ENCODE measurements around the gene GALNT1. TPM values are rescaled to one million over a fixed set of nuclear protein-coding genes. Genes with fewer than 3 reads are reported as not detected.

Gene GALNT1
- total RNA-seq, 1 donor from 2014 or later = 82.7 TPM

- DNase-seq (ENCODE audit: low spot score in 2 of 2) (peak in 1 of 2 donors; percentile 35), FAIRE-seq (no peak)
These were observed 530 bp downstream of the GALNT1 start for GRCh38 chr18:35581898-35582641.

- FAIRE-seq = no peak
These were observed 1.5 kb downstream of the GALNT1 start for GRCh38 chr18:35582899-35583558.

GRCh38 chr18:35584735-35585134, 3.2 kb downstream of the GALNT1 start:
- FAIRE-seq = no peak
- DNase-seq (ENCODE audit: low spot score in 2 of 2) = no peak

More at GRCh38 chr18:35582899-35583558, 1.5 kb downstream of the GALNT1 start:
- no peak for DNase-seq (ENCODE audit: low spot score in 2 of 2)

GRCh38 chr18:35585608-35586007, 4.1 kb downstream of the GALNT1 start:
- FAIRE-seq = no peak
- DNase-seq (ENCODE audit: low spot score in 2 of 2) = no peak

GRCh38 chr18:35588122-35588521, 6.6 kb downstream of the GALNT1 start:
- DNase-seq (ENCODE audit: low spot score in 2 of 2) (no peak), FAIRE-seq (no peak)

- DNase-seq (ENCODE audit: low spot score in 2 of 2) = no peak
- FAIRE-seq = no peak
These were observed 7.5 kb downstream of the GALNT1 start for GRCh38 chr18:35588995-35589394.

- DNase-seq (ENCODE audit: low spot score in 2 of 2) = no peak
- FAIRE-seq = no peak
These were observed 8.0 kb downstream of the GALNT1 start for GRCh38 chr18:35589546-35589945.

- FAIRE-seq (no peak), DNase-seq (ENCODE audit: low spot score in 2 of 2) (no peak)
These were observed 9.4 kb downstream of the GALNT1 start for GRCh38 chr18:35590935-35591334.

- FAIRE-seq (no peak), DNase-seq (ENCODE audit: low spot score in 2 of 2) (no peak)
These were observed 10.8 kb downstream of the GALNT1 start for GRCh38 chr18:35592298-35592697.

GRCh38 chr18:35593859-35594258, 12.3 kb downstream of the GALNT1 start:
- DNase-seq (ENCODE audit: low spot score in 2 of 2) = no peak

GRCh38 chr18:35597758-35598157, 16.2 kb downstream of the GALNT1 start:
- FAIRE-seq (no peak), DNase-seq (ENCODE audit: low spot score in 2 of 2) (no peak)

More at GRCh38 chr18:35593859-35594258, 12.3 kb downstream of the GALNT1 start:
- FAIRE-seq = no peak

- DNase-seq (ENCODE audit: low spot score in 2 of 2) = no peak
- no peak for FAIRE-seq
These were observed 20.8 kb downstream of the GALNT1 start for GRCh38 chr18:35602193-35602820.

GRCh38 chr18:35603008-35603407, 21.5 kb downstream of the GALNT1 start:
- FAIRE-seq = no peak
- DNase-seq (ENCODE audit: low spot score in 2 of 2) = no peak

- FAIRE-seq = no peak
- no peak for DNase-seq (ENCODE audit: low spot score in 2 of 2)
These were observed 22.0 kb downstream of the GALNT1 start for GRCh38 chr18:35603528-35603927.

GRCh38 chr18:35604369-35604768, 22.8 kb downstream of the GALNT1 start:
- DNase-seq (ENCODE audit: low spot score in 2 of 2) (no peak), FAIRE-seq (no peak)

GRCh38 chr18:35605686-35606417, 24.3 kb downstream of the GALNT1 start:
- no peak for FAIRE-seq
- no peak for DNase-seq (ENCODE audit: low spot score in 2 of 2)

- DNase-seq (ENCODE audit: low spot score in 2 of 2) (no peak), FAIRE-seq (no peak)
These were observed 27.7 kb downstream of the GALNT1 start for GRCh38 chr18:35609236-35609635.

GRCh38 chr18:35610089-35610488, 28.5 kb downstream of the GALNT1 start:
- DNase-seq (ENCODE audit: low spot score in 2 of 2) (no peak), FAIRE-seq (no peak)

GRCh38 chr18:35610724-35611123, 29.2 kb downstream of the GALNT1 start:
- no peak for DNase-seq (ENCODE audit: low spot score in 2 of 2)
- no peak for FAIRE-seq

- DNase-seq (ENCODE audit: low spot score in 2 of 2) = no peak
These were observed 30.0 kb downstream of the GALNT1 start for GRCh38 chr18:35611518-35611917.

GRCh38 chr18:35616074-35616473, 34.5 kb downstream of the GALNT1 start:
- FAIRE-seq (no peak), DNase-seq (ENCODE audit: low spot score in 2 of 2) (no peak)

More at GRCh38 chr18:35611518-35611917, 30.0 kb downstream of the GALNT1 start:
- FAIRE-seq = no peak

Data from frontal cortex (tissue), 4 donors.